Suprapubic skin (tissue), 4 donors: ENCODE data around the gene TDRD10. TPM values are rescaled to one million over a fixed set of nuclear protein-coding genes. Genes with fewer than 3 reads are reported as not detected.

Experiments used
- DNase-seq, 2 donors: peaks; one replicate each; pipeline ENCODE4 v3.0.0-alpha.2; 2019; ENCODE audit warnings: low spot score in 2 of 2
- H3K27ac ChIP-seq: fragments of 200-600 bp; sonication (generic); one replicate; pipeline ENCODE4 v1.5.1; 2019
- H3K27me3 ChIP-seq: fragments of 200-600 bp; sonication (generic); one replicate; pipeline ENCODE4 v1.5.1; 2019
- H3K36me3 ChIP-seq: fragments of 200-600 bp; sonication (generic); one replicate; pipeline ENCODE4 v1.5.1; 2019
- H3K4me1 ChIP-seq: fragments of 200-600 bp; sonication (generic); one replicate; pipeline ENCODE4 v1.5.1; 2019
- H3K4me3 ChIP-seq: fragments of 200-600 bp; sonication (generic); one replicate; pipeline ENCODE4 v1.5.1; 2019; ENCODE audit warnings: mild to moderate bottlenecking
- H3K9me3 ChIP-seq: fragments of 200-600 bp; sonication (generic); one replicate; pipeline ENCODE4 v1.5.1; 2019
- CTCF ChIP-seq, 2 donors: fragments of 200-600 bp in 1 of 2; fragments of 450-650 bp in 1 of 2; sonication (generic) in 1 of 2; IDR thresholded peaks; one replicate each; pipeline ENCODE4 v1.5.1; 2016 to 2019; ENCODE audit warnings: antibody characterized with exemption in 2 of 2, mild to moderate bottlenecking in 1 of 2, moderate library complexity in 1 of 2
- EP300 ChIP-seq: sonication (generic); formaldehyde crosslinking; IDR thresholded peaks from one replicate; pipeline ENCODE4 v1.6.1; 2017; ENCODE audit warnings: antibody characterized with exemption
- POLR2A ChIP-seq, 2 donors: fragments of 450-650 bp; IDR thresholded peaks; one replicate each; pipeline ENCODE4 v1.6.1; 2017; ENCODE audit warnings: antibody characterized with exemption in 2 of 2, mild to moderate bottlenecking in 2 of 2, moderate library complexity in 2 of 2
- POLR2AphosphoS5 ChIP-seq, 3 donors: sonication (generic); formaldehyde crosslinking; IDR thresholded peaks; one replicate each; pipeline ENCODE4 v1.6.1; 2017; ENCODE audit warnings: antibody characterized with exemption in 3 of 3
- WGBS: methylation state at CpG from one replicate; pipeline ENCODE4 v1.1.5; 2018; 5-methylcytosine and 5-hydroxymethylcytosine counted together
- total RNA-seq, 4 donors: library from RNA; depleted of rRNA; stranded (reverse); fragments of >200 nt; gene quantifications; one replicate each; pipeline ENCODE4 v1.1.0, GENCODE V29; 2016

The TDRD10 gene
- 1 to 10 TPM in 3 of 4 donors, under 1 TPM in 1; 0.72 to 2.6 (median 2.0) TPM for total RNA-seq

- DNase-seq = peak; percentile 73 to 74
- Histone ChIP-seq H3K36me3 (no peaks in the 10 kb centered on the region), H3K4me1 (peaks cover 33% of the 10 kb centered on the region), H3K27me3 (peaks cover 42% of the 10 kb centered on the region), H3K4me3 (peak within 1 kb of the TSS; percentile 64), H3K27ac (peak within 1 kb of the TSS; percentile 82), H3K9me3 (no peaks in the 10 kb centered on the region)
- 0% methylated on average over 9 of the region's 90 CpGs for WGBS
- no peak for TF ChIP-seq EP300
- TF ChIP-seq CTCF (IDR thresholded peaks at IDR 0.05) = no peak
- TF ChIP-seq POLR2A (IDR thresholded peaks at IDR 0.05) = no peak
- no peak for TF ChIP-seq POLR2AphosphoS5 (IDR thresholded peaks at IDR 0.05)
Observed at GRCh38 chr1:154502066-154502743, at the start of gene TDRD10, which contains the start of gene SHE. TDRD10 (plus strand) TSS chr1:154502219; CDS start chr1:154506904, 4,685 bp downstream. SHE (minus strand) TSS chr1:154502412; CDS start chr1:154502026, 386 bp downstream.

- Histone ChIP-seq H3K27ac (peak overlapping the region; percentile 39), H3K27me3 (no peaks in the 10 kb centered on the region), H3K4me3 (no peak overlapping the region), H3K9me3 (no peaks in the 10 kb centered on the region), H3K4me1 (peaks cover 21% of the 10 kb centered on the region), H3K36me3 (peaks cover 51% of the 10 kb centered on the region)
- 46% methylated on average over 5 of the region's 5 CpGs for WGBS
- TF ChIP-seq CTCF (IDR thresholded peaks at IDR 0.05) (no peak), POLR2A (IDR thresholded peaks at IDR 0.05) (no peak), POLR2AphosphoS5 (IDR thresholded peaks at IDR 0.05) (no peak), EP300 (no peak)
- no peak for DNase-seq
Observed at GRCh38 chr1:154453161-154453560, 48.9 kb upstream of the TDRD10 start.

- 41% methylated on average over 5 of the region's 5 CpGs for WGBS
- Histone ChIP-seq H3K9me3 (no peaks in the 10 kb centered on the region), H3K27me3 (no peaks in the 10 kb centered on the region), H3K36me3 (peaks cover 45% of the 10 kb centered on the region), H3K4me1 (peaks cover 21% of the 10 kb centered on the region), H3K27ac (peak overlapping the region; percentile 39), H3K4me3 (no peak overlapping the region)
- no peak for DNase-seq
- TF ChIP-seq CTCF (IDR thresholded peaks at IDR 0.05) = no peak
- no peak for TF ChIP-seq POLR2AphosphoS5 (IDR thresholded peaks at IDR 0.05)
- TF ChIP-seq EP300 = no peak
- TF ChIP-seq POLR2A (IDR thresholded peaks at IDR 0.05) = no peak
Observed at GRCh38 chr1:154453574-154454352, 48.3 kb upstream of the TDRD10 start.

- Histone ChIP-seq H3K36me3 (peaks cover 40% of the 10 kb centered on the region), H3K4me3 (no peak overlapping the region), H3K9me3 (no peaks in the 10 kb centered on the region), H3K27ac (no peak overlapping the region), H3K27me3 (no peaks in the 10 kb centered on the region), H3K4me1 (peaks cover 21% of the 10 kb centered on the region)
- TF ChIP-seq EP300 (no peak), CTCF (IDR thresholded peaks at IDR 0.05) (no peak), POLR2A (IDR thresholded peaks at IDR 0.05) (no peak), POLR2AphosphoS5 (IDR thresholded peaks at IDR 0.05) (no peak)
- DNase-seq = no peak
- WGBS = 88% methylated on average over 5 of the region's 5 CpGs
Observed at GRCh38 chr1:154454386-154455120, 47.5 kb upstream of the TDRD10 start.
